Suprapubic skin (tissue), 4 donors: ENCODE data around the gene ORC2.

ENCODE experiments used
- CTCF ChIP-seq, 2 donors: fragments of 200-600 bp in 1 of 2; fragments of 450-650 bp in 1 of 2; sonication (generic) in 1 of 2; IDR thresholded peaks; one replicate each; pipeline ENCODE4 v1.5.1; 2016 to 2019; ENCODE audit warnings: antibody characterized with exemption in 2 of 2, mild to moderate bottlenecking in 1 of 2, moderate library complexity in 1 of 2
- EP300 ChIP-seq: sonication (generic); formaldehyde crosslinking; IDR thresholded peaks from one replicate; pipeline ENCODE4 v1.6.1; 2017; ENCODE audit warnings: antibody characterized with exemption
- POLR2A ChIP-seq, 2 donors: fragments of 450-650 bp; IDR thresholded peaks; one replicate each; pipeline ENCODE4 v1.6.1; 2017; ENCODE audit warnings: antibody characterized with exemption in 2 of 2, mild to moderate bottlenecking in 2 of 2, moderate library complexity in 2 of 2
- POLR2AphosphoS5 ChIP-seq, 3 donors: sonication (generic); formaldehyde crosslinking; IDR thresholded peaks; one replicate each; pipeline ENCODE4 v1.6.1; 2017; ENCODE audit warnings: antibody characterized with exemption in 3 of 3

GRCh38 chr2:200993097-200993496 is 29.6 kb upstream of the ORC2 start:
- TF ChIP-seq CTCF (IDR thresholded peaks at IDR 0.05) = no peak
- TF ChIP-seq POLR2A (IDR thresholded peaks at IDR 0.05) = no peak
- no peak for TF ChIP-seq EP300
- no peak for TF ChIP-seq POLR2AphosphoS5 (IDR thresholded peaks at IDR 0.05)
